Neural cell (in vitro differentiated cells): ENCODE results near the gene GLB1L.

Experiments
- CTCF ChIP-seq: fragments of 450-650 bp; IDR thresholded peaks from 2 replicates; pipeline ENCODE4 v1.5.1; 2014; ENCODE audit warnings: antibody characterized with exemption, mild to moderate bottlenecking, moderate library complexity; ENCODE audit not compliant: poor library complexity, severe bottlenecking
- EP300 ChIP-seq: fragments of 450-650 bp; conservative IDR thresholded peaks from 2 replicates; pipeline ENCODE4 v1.6.1; 2014; ENCODE audit warnings: antibody characterized with exemption, mild to moderate bottlenecking, moderate library complexity; ENCODE audit not compliant: poor library complexity, severe bottlenecking
- EZH2 ChIP-seq: fragments of 200-600, 300-800 bp; shearing (Covaris generic), sonication (generic); IDR thresholded peaks from 2 replicates; pipeline ENCODE4 v1.6.1; 2014; ENCODE audit warnings: antibody characterized with exemption, low read length, borderline replicate concordance, mild to moderate bottlenecking; ENCODE audit not compliant: insufficient read depth, poor library complexity, severe bottlenecking
- POLR2AphosphoS5 ChIP-seq: IDR thresholded peaks from 2 replicates; pipeline ENCODE4 v1.6.1; 2012
- RAD21 ChIP-seq: fragments of 450-650 bp; conservative IDR thresholded peaks from 2 replicates; pipeline ENCODE4 v1.6.1; 2014; ENCODE audit warnings: antibody characterized with exemption, mild to moderate bottlenecking, moderate library complexity
- REST ChIP-seq: IDR thresholded peaks from 2 replicates; pipeline ENCODE4 v1.6.1; 2012; ENCODE audit warnings: borderline replicate concordance

DNA sequence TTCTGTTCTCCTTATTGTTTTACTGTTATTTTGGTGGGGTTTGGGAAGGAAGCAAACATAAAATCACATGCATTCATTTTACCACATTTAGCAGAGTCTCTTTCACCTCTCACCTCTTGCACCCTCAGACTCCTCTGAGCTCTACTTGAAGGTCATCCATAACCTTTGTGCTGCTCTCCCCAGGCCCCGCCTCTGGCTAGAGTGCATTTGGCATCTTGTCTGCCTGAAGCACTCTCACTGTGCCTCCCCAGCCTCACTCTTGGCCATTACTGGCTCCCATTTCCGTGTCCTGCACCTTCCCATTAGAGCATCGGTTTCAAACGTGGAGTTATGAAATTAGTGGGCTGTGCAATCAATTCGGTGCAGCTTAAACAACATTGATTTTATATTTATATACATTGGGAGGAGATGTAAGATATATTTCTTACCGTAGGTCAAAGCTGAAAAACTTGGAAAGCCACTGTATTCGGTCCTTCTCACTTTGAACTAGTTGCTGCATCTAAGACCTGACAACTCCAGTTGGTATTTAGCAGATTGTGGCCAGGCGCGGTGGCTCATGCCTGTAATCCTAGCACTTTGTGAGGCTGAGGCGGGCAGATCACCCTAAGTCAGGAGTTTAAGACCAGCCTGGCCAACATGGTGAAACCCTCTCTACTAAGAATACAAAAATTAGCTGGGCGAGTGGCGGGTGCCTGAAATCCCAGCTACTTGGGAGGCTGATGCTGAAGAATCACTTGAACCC, 45.6 kb downstream of the GLB1L start:
- no peak for TF ChIP-seq EP300
- TF ChIP-seq POLR2AphosphoS5, result no peak
- no peak for TF ChIP-seq CTCF
- no peak for TF ChIP-seq REST
- TF ChIP-seq RAD21, result no peak
- TF ChIP-seq EZH2, result no peak
